Endodermal cell (in vitro differentiated cells): Measurements from ENCODE around the gene JSRP1. TPM values are rescaled to one million over a fixed set of nuclear protein-coding genes. Genes with fewer than 3 reads are reported as not detected.
A peak's percentile ranks its signal among the peaks of the same experiment; 100 is the strongest.

Experiments used
- DNase-seq: peaks from one replicate; pipeline ENCODE4 v3.0.0-alpha.2; 2017
- H3K27ac ChIP-seq: 2 replicates; pipeline ENCODE4 v1.5.1; 2013; ENCODE audit warnings: mild to moderate bottlenecking, low read depth, low read length, moderate library complexity
- H3K27me3 ChIP-seq: 2 replicates; pipeline ENCODE4 v1.6.1; 2013; ENCODE audit warnings: mild to moderate bottlenecking, low read length, moderate library complexity; ENCODE audit not compliant: insufficient read depth, control insufficient read depth, poor library complexity, severe bottlenecking
- H3K36me3 ChIP-seq: 2 replicates; pipeline ENCODE4 v1.7.0; 2013; ENCODE audit warnings: mild to moderate bottlenecking, low read length, moderate library complexity; ENCODE audit not compliant: control insufficient read depth, insufficient read depth
- H3K4me1 ChIP-seq: one replicate; pipeline ENCODE4 v1.7.0; 2013; ENCODE audit warnings: low read length; ENCODE audit not compliant: control insufficient read depth, insufficient read depth
- H3K4me3 ChIP-seq: 2 replicates; pipeline ENCODE4 v1.5.1; 2013; ENCODE audit warnings: mild to moderate bottlenecking, low read length, moderate library complexity
- H3K9ac ChIP-seq: 2 replicates; pipeline ENCODE4 v1.6.1; 2013; ENCODE audit warnings: mild to moderate bottlenecking, low read length, moderate library complexity; ENCODE audit not compliant: poor library complexity, severe bottlenecking; ENCODE audit errors: extremely low read depth
- H3K9me3 ChIP-seq: 2 replicates; pipeline ENCODE4 v1.6.1; 2013; ENCODE audit warnings: mild to moderate bottlenecking, low read length, moderate library complexity; ENCODE audit not compliant: control insufficient read depth
- H3K27ac Mint-ChIP-seq: 2 replicates; pipeline ENCODE4 v1.8.0; 2020; ENCODE audit warnings: mixed read lengths
- H3K27me3 Mint-ChIP-seq: 2 replicates; pipeline ENCODE4 v1.8.0; 2021; ENCODE audit warnings: mild to moderate bottlenecking, mixed read lengths; ENCODE audit not compliant: insufficient read depth
- H3K36me3 Mint-ChIP-seq: 2 replicates; pipeline ENCODE4 v1.8.0; 2020; ENCODE audit warnings: low read depth, mixed read lengths
- H3K4me1 Mint-ChIP-seq: 2 replicates; pipeline ENCODE4 v1.8.0; 2020; ENCODE audit warnings: mixed read lengths
- H3K4me3 Mint-ChIP-seq: 2 replicates; pipeline ENCODE4 v1.8.0; 2020; ENCODE audit warnings: mild to moderate bottlenecking, moderate library complexity, mixed read lengths
- H3K9me3 Mint-ChIP-seq: 2 replicates; pipeline ENCODE4 v1.8.0; 2020; ENCODE audit warnings: mild to moderate bottlenecking, mixed read lengths
- WGBS, 2 experiments: methylation state at CpG; one replicate each; pipeline versions ENCODE4 v1.1.5 to v1.1.7; 2013; ENCODE audit warnings: missing lambda C conversion rate in 2 of 2, mixed read lengths in 1 of 2; ENCODE audit not compliant: insufficient coverage in 1 of 2, insufficient read length in 1 of 2; 5-methylcytosine and 5-hydroxymethylcytosine counted together
- long read RNA-seq, 4 experiments: library from polyadenylated mRNA in 2 of 4; library from RNA in 1 of 4; library from capped mRNA in 1 of 4; stranded (forward) in 3 of 4; unstranded in 1 of 4; transcript quantifications; one replicate each; pipeline ENCODE4 v2.0.0, GENCODE V29; 2020 to 2021; ENCODE audit warnings: inconsistent platforms in 1 of 4
- polyA plus RNA-seq, 2 experiments: library from polyadenylated mRNA; stranded (reverse); fragments of 50-300 nt; gene quantifications; one replicate each; pipeline ENCODE4 v1.2.3, GENCODE V29; 2013
- total RNA-seq, 2 donors: library from RNA; stranded (reverse); fragmentation: NEBNext Ultra II Directional in 1 of 2; extraction: Animal tissue kit (Norgen Biotek cat#: 25700) in 1 of 2; gene quantifications; 2 replicates in 1 of 2; 3 replicates in 1 of 2; pipeline ENCODE4 v1.2.1, GENCODE V29; 2021
- TF ChIP-seq, protein P1 (sequence below): fragments of 200-600 bp; sonication (generic); conservative IDR thresholded peaks from 2 replicates; pipeline ENCODE4 v1.5.0; 2021; ENCODE audit warnings: antibody characterized with exemption, mild to moderate bottlenecking

Gene JSRP1, protein sequence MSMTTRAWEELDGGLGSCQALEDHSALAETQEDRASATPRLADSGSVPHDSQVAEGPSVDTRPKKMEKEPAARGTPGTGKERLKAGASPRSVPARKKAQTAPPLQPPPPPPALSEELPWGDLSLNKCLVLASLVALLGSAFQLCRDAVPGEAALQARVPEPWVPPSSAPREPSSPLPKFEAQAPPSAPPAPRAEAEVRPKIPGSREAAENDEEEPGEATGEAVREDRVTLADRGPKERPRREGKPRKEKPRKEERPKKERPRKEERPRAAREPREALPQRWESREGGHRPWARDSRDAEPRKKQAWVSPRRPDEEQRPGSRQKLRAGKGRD
- total RNA-seq, result under 1 TPM; 0.66 to 0.89 TPM
- not detected for polyA plus RNA-seq (2013, experiment 1 of 2)
- not detected for polyA plus RNA-seq (2013, experiment 2 of 2)
- long read RNA-seq, experiment 1, result 0 reads
- long read RNA-seq, experiment 2, result 0 reads
- long read RNA-seq, experiment 3, result 0 reads
- long read RNA-seq, experiment 4, result 0 reads

DNA sequence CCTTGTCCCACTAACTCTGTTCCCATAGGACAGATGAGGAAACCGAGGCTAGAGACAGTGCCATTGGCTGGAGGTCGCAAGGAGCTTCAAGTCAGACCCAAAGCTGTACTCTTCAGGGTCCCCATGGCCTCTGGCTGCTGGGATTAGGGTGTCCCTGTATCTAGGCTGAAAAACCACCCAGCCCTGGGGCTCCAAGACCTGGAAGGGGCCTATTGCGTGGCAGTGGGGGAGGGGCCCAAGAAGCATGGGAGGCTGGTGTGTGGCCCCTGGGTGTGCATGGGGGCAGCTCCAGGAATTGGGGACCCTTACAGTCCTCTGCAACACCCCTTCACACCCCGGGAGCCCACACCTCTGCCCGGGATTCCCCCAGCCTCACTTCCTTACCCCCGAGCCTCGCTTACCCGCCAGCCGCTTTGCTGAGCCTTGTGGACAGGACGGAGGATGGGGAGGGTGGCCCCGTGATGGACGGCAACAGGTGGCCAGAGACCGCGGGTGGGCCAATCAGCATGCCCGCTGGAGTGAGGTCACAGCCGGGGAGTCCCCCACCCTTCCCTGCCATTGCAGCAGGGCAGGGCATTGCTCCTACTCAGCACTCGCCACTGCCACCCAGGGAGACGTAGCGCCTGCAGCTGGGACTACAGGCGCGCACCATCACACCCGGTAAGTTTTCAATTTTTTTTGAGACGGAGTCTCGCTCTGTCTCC lies at the start of gene JSRP1:
Gene JSRP1 (minus strand): TSS at position 436 of the 704 bp plus-strand sequence. CDS start 1,103 bp downstream, outside the sequence.
- 86 to 89% methylated on average over 18 to 24 of the region's 24 CpGs for WGBS, 2 experiments
- no peaks in the 10 kb centered on the region for H3K36me3 ChIP-seq
- TF ChIP-seq, protein P1, sequence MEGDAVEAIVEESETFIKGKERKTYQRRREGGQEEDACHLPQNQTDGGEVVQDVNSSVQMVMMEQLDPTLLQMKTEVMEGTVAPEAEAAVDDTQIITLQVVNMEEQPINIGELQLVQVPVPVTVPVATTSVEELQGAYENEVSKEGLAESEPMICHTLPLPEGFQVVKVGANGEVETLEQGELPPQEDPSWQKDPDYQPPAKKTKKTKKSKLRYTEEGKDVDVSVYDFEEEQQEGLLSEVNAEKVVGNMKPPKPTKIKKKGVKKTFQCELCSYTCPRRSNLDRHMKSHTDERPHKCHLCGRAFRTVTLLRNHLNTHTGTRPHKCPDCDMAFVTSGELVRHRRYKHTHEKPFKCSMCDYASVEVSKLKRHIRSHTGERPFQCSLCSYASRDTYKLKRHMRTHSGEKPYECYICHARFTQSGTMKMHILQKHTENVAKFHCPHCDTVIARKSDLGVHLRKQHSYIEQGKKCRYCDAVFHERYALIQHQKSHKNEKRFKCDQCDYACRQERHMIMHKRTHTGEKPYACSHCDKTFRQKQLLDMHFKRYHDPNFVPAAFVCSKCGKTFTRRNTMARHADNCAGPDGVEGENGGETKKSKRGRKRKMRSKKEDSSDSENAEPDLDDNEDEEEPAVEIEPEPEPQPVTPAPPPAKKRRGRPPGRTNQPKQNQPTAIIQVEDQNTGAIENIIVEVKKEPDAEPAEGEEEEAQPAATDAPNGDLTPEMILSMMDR, result no peak
- Mint-ChIP-seq H3K27ac (no peak within 1 kb of the TSS), H3K36me3 (no peaks in the 10 kb centered on the region), H3K9me3 (no peaks in the 10 kb centered on the region), H3K27me3 (peaks cover 11% of the 10 kb centered on the region), H3K4me1 (peaks cover 3% of the 10 kb centered on the region), H3K4me3 (no peak within 1 kb of the TSS)
- H3K9ac ChIP-seq, result no peak within 1 kb of the TSS
- no peak for DNase-seq
- H3K27ac ChIP-seq, result no peak within 1 kb of the TSS
- H3K4me3 ChIP-seq, result no peak within 1 kb of the TSS
- no peaks in the 10 kb centered on the region for H3K9me3 ChIP-seq
- peaks cover 16% of the 10 kb centered on the region for H3K27me3 ChIP-seq
- H3K4me1 ChIP-seq, result no peaks in the 10 kb centered on the region

DNA sequence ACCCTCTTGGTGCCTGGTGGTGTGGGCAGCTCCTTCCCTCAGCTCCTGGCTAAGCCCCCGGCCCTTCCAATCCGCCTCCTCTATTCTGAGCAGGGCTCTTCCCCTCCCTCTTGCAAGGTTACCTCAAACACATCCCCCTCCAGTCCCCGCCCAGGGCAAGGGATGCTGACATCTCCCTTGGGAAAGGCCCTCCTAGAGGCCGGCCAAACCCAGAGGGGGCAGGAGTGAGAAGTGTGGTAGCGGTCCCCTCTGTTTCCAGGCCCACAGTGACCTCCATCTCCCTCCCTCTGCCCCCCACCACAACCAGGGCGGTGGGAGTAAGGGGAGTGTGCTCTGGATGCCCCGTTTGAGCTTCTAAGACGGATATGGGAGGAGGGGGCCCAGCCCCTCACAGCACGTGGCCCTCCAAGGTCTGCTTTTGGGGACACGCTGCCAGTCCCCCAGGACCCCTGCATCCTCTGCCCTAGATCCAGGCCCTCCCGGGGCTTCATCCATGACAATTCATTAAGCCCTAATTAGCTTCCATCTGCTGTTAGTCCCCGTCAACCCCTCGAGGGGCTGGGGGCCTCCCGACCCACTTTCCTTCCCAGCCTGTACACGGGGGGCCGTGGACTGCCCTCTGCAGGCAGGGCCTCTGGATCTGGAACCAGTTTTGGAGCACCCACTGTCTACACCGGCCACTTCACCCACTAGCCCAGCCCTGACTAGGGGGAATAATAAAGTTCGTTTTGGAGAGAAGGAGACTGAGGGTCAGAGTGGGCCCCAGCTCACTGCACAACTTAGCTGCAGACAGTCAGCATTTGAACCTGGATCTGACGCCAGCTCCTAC lies 49.4 kb upstream of the JSRP1 start:
- Histone ChIP-seq H3K36me3 (no peaks in the 10 kb centered on the region), H3K27ac (no peak overlapping the region), H3K9me3 (no peaks in the 10 kb centered on the region), H3K9ac (no peak overlapping the region), H3K4me3 (no peak overlapping the region), H3K27me3 (peaks cover 21% of the 10 kb centered on the region), H3K4me1 (no peaks in the 10 kb centered on the region)
- H3K9me3 Mint-ChIP-seq, result peaks cover 2% of the 10 kb centered on the region
- peaks cover 1% of the 10 kb centered on the region for H3K36me3 Mint-ChIP-seq
- H3K27me3 Mint-ChIP-seq, result peaks cover 54% of the 10 kb centered on the region
- no peak overlapping the region for H3K4me3 Mint-ChIP-seq
- DNase-seq, result no peak
- WGBS, 2 experiments, result 88 to 89% methylated on average over 9 to 17 of the region's 19 CpGs
- TF ChIP-seq, protein P1, result no peak
- no peak overlapping the region for H3K27ac Mint-ChIP-seq
- peaks cover 2% of the 10 kb centered on the region for H3K4me1 Mint-ChIP-seq

DNA sequence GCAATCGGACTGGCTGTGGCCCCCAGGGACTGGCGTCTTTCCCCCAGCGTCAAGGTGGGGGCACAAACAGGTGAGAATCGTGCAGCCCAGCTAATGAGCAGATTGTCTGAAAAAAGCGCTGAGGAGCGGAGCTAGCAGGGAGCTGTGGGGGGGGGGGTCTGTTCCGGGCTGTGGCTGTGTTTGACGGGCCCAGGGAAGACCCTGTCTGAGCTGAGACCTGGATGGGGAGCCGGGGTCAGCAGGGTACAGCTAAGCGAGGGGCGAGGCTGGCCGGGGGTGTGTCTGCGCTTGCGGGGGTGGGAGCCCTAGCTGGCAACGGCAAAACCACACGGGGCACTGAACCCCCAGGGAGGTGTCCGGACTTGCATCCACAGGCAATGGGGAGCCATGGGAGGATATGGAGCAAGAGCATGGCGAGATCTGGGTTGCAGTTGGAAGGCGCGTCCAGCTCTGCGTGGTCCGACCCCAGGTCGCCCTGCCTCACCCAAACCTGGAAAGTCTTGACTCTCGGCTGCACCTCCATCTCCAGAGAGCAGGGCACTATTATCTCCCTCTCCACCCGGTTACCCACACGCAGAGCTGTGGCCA lies 47.1 kb upstream of the JSRP1 start:
- 89 to 92% methylated on average over 12 to 26 of the region's 26 CpGs for WGBS, 2 experiments
- Mint-ChIP-seq H3K4me1 (peaks cover 2% of the 10 kb centered on the region), H3K36me3 (peaks cover 1% of the 10 kb centered on the region), H3K4me3 (no peak overlapping the region), H3K27ac (no peak overlapping the region), H3K9me3 (peaks cover 2% of the 10 kb centered on the region), H3K27me3 (peaks cover 33% of the 10 kb centered on the region)
- peaks cover 9% of the 10 kb centered on the region for H3K27me3 ChIP-seq
- H3K36me3 ChIP-seq, result no peaks in the 10 kb centered on the region
- peak overlapping the region; percentile 86 for H3K27ac ChIP-seq
- TF ChIP-seq, protein P1, result no peak
- no peak overlapping the region for H3K9ac ChIP-seq
- H3K4me3 ChIP-seq, result no peak overlapping the region
- H3K4me1 ChIP-seq, result no peaks in the 10 kb centered on the region
- no peak for DNase-seq
- no peaks in the 10 kb centered on the region for H3K9me3 ChIP-seq
